Activated CD4-positive, alpha-beta memory T cell treated with anti-CD3 and anti-CD28 coated beads, Interleukin-2, amount 10 ng/mL, durations not matched to agents 7 days and 5 days (primary cell): ENCODE measurements around the gene CCDC116. TPM values are rescaled to one million over a fixed set of nuclear protein-coding genes. Genes with fewer than 3 reads are reported as not detected.
"Not testable (repeated sequence)": the region's sequence is repeated elsewhere in the genome, so short reads cannot be mapped to it uniquely, and the experiment has no call there.

Experiments
- CTCF ChIA-PET: fragments of 350-600 bp; sonication (Branson Sonifier 250); formaldehyde crosslinking; loops from one replicate; lab custom pipeline; 2021; ENCODE audit warnings: antibody characterized with exemption, inconsistent platforms; lab: Charles Lee
- POLR2A ChIA-PET: fragments of 350-600 bp; sonication (Branson Sonifier 250); formaldehyde crosslinking; loops from one replicate; lab custom pipeline; 2021; ENCODE audit warnings: antibody characterized with exemption; lab: Charles Lee
- DNase-seq: peaks from one replicate; pipeline ENCODE4 v3.0.0-alpha.2; 2020
- H3K27ac Mint-ChIP-seq: one replicate; pipeline ENCODE4 v1.8.0; 2021; ENCODE audit warnings: mild to moderate bottlenecking, mixed read lengths
- H3K27me3 Mint-ChIP-seq: one replicate; pipeline ENCODE4 v1.8.0; 2021; ENCODE audit warnings: mixed read lengths
- H3K36me3 Mint-ChIP-seq: one replicate; pipeline ENCODE4 v1.8.0; 2021; ENCODE audit warnings: low read depth, mixed read lengths
- H3K4me1 Mint-ChIP-seq: one replicate; pipeline ENCODE4 v1.8.0; 2021; ENCODE audit warnings: mixed read lengths
- H3K4me3 Mint-ChIP-seq: one replicate; pipeline ENCODE4 v1.8.0; 2021; ENCODE audit warnings: mild to moderate bottlenecking, mixed read lengths
- H3K9me3 Mint-ChIP-seq: one replicate; pipeline ENCODE4 v1.8.0; 2021; ENCODE audit warnings: mixed read lengths
- total RNA-seq, 2 experiments: library from RNA; stranded (reverse); gene quantifications; one replicate each; pipeline ENCODE4 v1.2.3, GENCODE V29; 2021

The CCDC116 gene
- total RNA-seq, 2 experiments from 2014 or later: 0.33 to 0.43 TPM

DNA sequence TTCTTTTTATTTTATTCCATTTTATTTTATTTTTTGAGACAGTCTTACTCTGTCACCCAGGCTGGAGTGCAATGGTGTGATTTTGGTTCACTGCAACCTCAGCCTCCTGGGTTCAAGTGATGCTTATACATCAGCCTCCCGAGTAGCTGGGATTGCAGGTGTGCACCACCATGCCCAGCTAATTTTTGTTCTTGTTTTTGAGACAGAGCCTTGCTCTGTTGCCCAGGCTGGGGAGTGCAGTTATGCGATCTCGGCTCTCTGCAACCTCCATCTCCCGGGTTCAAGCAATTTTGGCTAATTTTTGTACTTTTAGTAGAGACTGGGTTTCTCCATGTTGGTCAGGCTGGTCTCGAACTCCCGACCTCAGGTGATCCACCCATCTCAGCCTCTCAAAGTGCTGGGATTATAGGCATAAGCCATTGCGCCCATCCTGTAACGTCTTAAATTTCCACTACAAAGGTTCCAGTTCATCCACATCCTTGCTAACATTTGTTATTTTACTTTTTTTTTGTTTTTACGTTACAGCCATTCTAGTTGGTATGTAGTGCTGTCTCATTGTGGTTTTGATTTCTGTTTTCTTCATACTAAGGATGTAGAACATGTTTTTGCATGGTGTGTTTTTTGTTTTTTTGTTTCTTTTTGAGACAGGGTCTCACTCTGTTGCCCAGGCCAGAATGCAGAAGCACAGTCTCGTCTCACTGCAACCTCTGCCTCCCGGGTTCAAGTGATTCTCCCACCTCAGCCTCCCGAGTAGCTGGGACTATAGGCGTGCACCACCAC lies 36.0 kb upstream of the CCDC116 start:
- CTCF ChIA-PET, DNase-seq, H3K9me3 Mint-ChIP-seq, H3K27ac Mint-ChIP-seq, H3K4me3 Mint-ChIP-seq, H3K27me3 Mint-ChIP-seq, POLR2A ChIA-PET: not testable (repeated sequence)
- peaks cover 43% of the 10 kb centered on the region for H3K36me3 Mint-ChIP-seq
- peaks cover 15% of the 10 kb centered on the region for H3K4me1 Mint-ChIP-seq

GRCh38 chr22:21598302-21598701 lies 34.3 kb upstream of the CCDC116 start:
- peaks cover 18% of the 10 kb centered on the region for H3K4me1 Mint-ChIP-seq
- no peak overlapping the region for H3K4me3 Mint-ChIP-seq
- no peak overlapping the region for H3K27ac Mint-ChIP-seq
- POLR2A ChIA-PET: no interaction called here
- peaks cover 42% of the 10 kb centered on the region for H3K36me3 Mint-ChIP-seq
- no peaks in the 10 kb centered on the region for H3K9me3 Mint-ChIP-seq
- no peaks in the 10 kb centered on the region for H3K27me3 Mint-ChIP-seq
- CTCF ChIA-PET: interaction anchor here (0.7 kb wide), 1 partner anchor 8 kb away, joined by 3 read pairs; no protein-coding TSS in a partner anchor
- no peak for DNase-seq

GRCh38 chr22:21599053-21599893 lies 33.3 kb upstream of the CCDC116 start:
- ChIA-PET CTCF (no interaction called here), POLR2A (no interaction called here)
- no peak for DNase-seq
- Mint-ChIP-seq H3K9me3 (no peaks in the 10 kb centered on the region), H3K27ac (no peak overlapping the region), H3K4me1 (peaks cover 18% of the 10 kb centered on the region), H3K36me3 (peaks cover 32% of the 10 kb centered on the region), H3K27me3 (no peaks in the 10 kb centered on the region), H3K4me3 (no peak overlapping the region)

DNA sequence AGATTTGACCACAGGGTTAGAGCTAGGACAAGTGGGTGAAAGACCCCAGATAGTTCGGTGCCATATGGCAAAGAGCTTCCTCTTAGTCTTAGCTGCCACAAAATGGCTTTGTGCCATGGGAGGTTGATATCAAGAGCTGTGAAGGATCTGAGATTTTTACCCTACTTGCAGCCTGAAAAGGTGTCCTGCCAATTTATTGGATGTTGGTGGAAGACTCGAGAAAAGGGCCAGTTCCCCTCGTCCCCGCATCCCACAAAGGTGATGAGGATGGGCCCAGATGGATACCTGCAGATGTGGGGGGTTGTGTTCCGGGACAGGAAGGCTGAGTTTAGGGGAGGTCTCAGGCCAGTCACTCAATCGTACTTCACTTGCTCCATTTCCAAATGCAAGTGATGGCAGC lies 30.0 kb upstream of the CCDC116 start:
- peak overlapping the region; percentile 9 for H3K27ac Mint-ChIP-seq
- CTCF ChIA-PET: interaction anchor here (1.0 kb wide), 1 partner anchor 21 kb away, joined by 3 read pairs; no protein-coding TSS in a partner anchor
- peaks cover 30% of the 10 kb centered on the region for H3K4me1 Mint-ChIP-seq

GRCh38 chr22:21603973-21604372 lies 28.6 kb upstream of the CCDC116 start:
- no peak for DNase-seq
- no peaks in the 10 kb centered on the region for H3K9me3 Mint-ChIP-seq
- no peak overlapping the region for H3K27ac Mint-ChIP-seq
- ChIA-PET CTCF (interaction anchor here (0.7 to 3.0 kb wide), 4 partner anchors 39 to 818 kb away, joined by 3 to 8 read pairs (median 6); partner anchors contain the start of gene SDF2L1), POLR2A (no interaction called here)
- H3K27me3 Mint-ChIP-seq: no peaks in the 10 kb centered on the region
- H3K4me1 Mint-ChIP-seq: peaks cover 29% of the 10 kb centered on the region
- H3K36me3 Mint-ChIP-seq: peaks cover 14% of the 10 kb centered on the region
- H3K4me3 Mint-ChIP-seq: no peak overlapping the region

More for the DNA sequence above, 30.0 kb upstream of the CCDC116 start:
- H3K9me3 Mint-ChIP-seq: no peaks in the 10 kb centered on the region
- peaks cover 13% of the 10 kb centered on the region for H3K36me3 Mint-ChIP-seq
- POLR2A ChIA-PET: interaction anchor here (1.4 kb wide), 1 partner anchor 26 kb away, joined by 3 read pairs; no protein-coding TSS in a partner anchor
- no peaks in the 10 kb centered on the region for H3K27me3 Mint-ChIP-seq
- no peak for DNase-seq
- no peak overlapping the region for H3K4me3 Mint-ChIP-seq

- CTCF ChIA-PET: interaction anchor here (1.1 to 3.0 kb wide), 3 partner anchors 20 to 41 kb away, joined by 3 to 8 read pairs (median 3); partner anchors contain the start of gene SDF2L1
Observed at GRCh38 chr22:21605887-21606564, 26.5 kb upstream of the CCDC116 start.

DNA sequence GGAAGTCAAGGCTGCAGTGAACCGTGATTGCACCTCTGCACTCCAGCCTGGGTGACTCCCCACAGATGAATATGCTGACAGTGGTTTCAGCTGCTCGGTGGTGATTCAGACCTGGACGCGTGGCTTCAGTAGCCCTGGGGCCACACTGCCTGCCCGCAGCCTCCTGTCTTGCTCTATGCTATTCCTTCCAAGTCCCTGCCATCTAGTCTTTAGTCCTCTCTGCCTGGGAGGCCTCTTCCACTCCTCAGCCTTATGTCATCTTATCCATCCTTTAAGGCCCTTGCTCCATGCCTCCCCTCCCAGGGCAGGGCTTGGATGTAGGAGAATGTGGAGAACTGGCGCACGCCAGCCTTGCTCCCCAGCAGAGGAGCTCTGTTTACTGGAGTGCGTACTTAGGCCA lies 25.8 kb upstream of the CCDC116 start:
- CTCF ChIA-PET: interaction anchor here (1.1 kb wide), 2 partner anchors 20 to 40 kb away, joined by 3 read pairs; no protein-coding TSS in a partner anchor
- Mint-ChIP-seq H3K27ac (no peak overlapping the region), H3K36me3 (peaks cover 25% of the 10 kb centered on the region), H3K4me1 (peaks cover 25% of the 10 kb centered on the region), H3K4me3 (no peak overlapping the region), H3K27me3 (no peaks in the 10 kb centered on the region), H3K9me3 (no peaks in the 10 kb centered on the region)
- no peak for DNase-seq
- POLR2A ChIA-PET: no interaction called here

More at GRCh38 chr22:21605887-21606564, 26.5 kb upstream of the CCDC116 start:
- Mint-ChIP-seq H3K9me3 (no peaks in the 10 kb centered on the region), H3K4me3 (no peak overlapping the region), H3K27ac (no peak overlapping the region), H3K4me1 (peaks cover 25% of the 10 kb centered on the region), H3K27me3 (no peaks in the 10 kb centered on the region), H3K36me3 (peaks cover 18% of the 10 kb centered on the region)
- POLR2A ChIA-PET: no interaction called here
- DNase-seq: no peak

- POLR2A ChIA-PET: interaction anchor here (1.9 kb wide), 1 partner anchor 20 kb away, joined by 5 read pairs; no protein-coding TSS in a partner anchor
- DNase-seq, CTCF ChIA-PET, H3K27me3 Mint-ChIP-seq, H3K9me3 Mint-ChIP-seq, H3K27ac Mint-ChIP-seq, H3K4me3 Mint-ChIP-seq: not testable (repeated sequence)
- H3K4me1 Mint-ChIP-seq: peaks cover 18% of the 10 kb centered on the region
- peaks cover 36% of the 10 kb centered on the region for H3K36me3 Mint-ChIP-seq
Observed at GRCh38 chr22:21609556-21610157, 22.9 kb upstream of the CCDC116 start.

- Mint-ChIP-seq H3K4me3 (no peak overlapping the region), H3K27me3 (no peaks in the 10 kb centered on the region), H3K36me3 (peaks cover 45% of the 10 kb centered on the region), H3K9me3 (no peaks in the 10 kb centered on the region), H3K27ac (peak overlapping the region; percentile 42), H3K4me1 (peaks cover 13% of the 10 kb centered on the region)
- POLR2A ChIA-PET: interaction anchor here (0.9 to 1.9 kb wide), 2 partner anchors 18 to 40 kb away, joined by 3 to 5 read pairs; no protein-coding TSS in a partner anchor
- CTCF ChIA-PET: no interaction called here
- no peak for DNase-seq
Observed at GRCh38 chr22:21611210-21611977, 21.2 kb upstream of the CCDC116 start.

DNA sequence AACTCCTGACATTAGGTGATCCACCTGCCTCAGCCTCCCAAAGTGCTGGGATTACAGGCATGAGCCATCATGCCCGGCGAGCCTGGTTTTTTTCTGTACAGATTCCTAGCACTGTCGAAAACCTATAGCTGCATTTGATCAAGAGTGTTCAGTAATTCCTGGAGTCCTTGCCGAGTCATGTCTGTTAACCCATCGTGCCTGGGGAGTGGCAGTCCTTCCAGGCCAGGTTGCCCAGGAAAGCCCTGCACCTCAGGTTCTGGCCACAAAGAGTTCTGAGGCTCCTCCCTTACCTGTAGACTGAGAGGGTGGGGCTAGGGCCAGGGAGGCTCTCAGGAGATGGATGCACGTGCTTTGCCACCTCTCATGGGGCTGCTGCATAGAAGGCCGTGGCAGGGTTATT lies 19.7 kb upstream of the CCDC116 start:
- H3K4me3 Mint-ChIP-seq: no peak overlapping the region
- DNase-seq: no peak
- no peaks in the 10 kb centered on the region for H3K9me3 Mint-ChIP-seq
- peaks cover 5% of the 10 kb centered on the region for H3K4me1 Mint-ChIP-seq
- POLR2A ChIA-PET: interaction anchor here (1.1 kb wide), 1 partner anchor 16 kb away, joined by 5 read pairs; no protein-coding TSS in a partner anchor
- H3K27me3 Mint-ChIP-seq: no peaks in the 10 kb centered on the region
- CTCF ChIA-PET: interaction anchor here (1.0 to 1.9 kb wide), 3 partner anchors 16 to 34 kb away, joined by 3 to 6 read pairs (median 3); no protein-coding TSS in a partner anchor
- no peak overlapping the region for H3K27ac Mint-ChIP-seq
- peaks cover 41% of the 10 kb centered on the region for H3K36me3 Mint-ChIP-seq

- peaks cover 41% of the 10 kb centered on the region for H3K36me3 Mint-ChIP-seq
- no peaks in the 10 kb centered on the region for H3K9me3 Mint-ChIP-seq
- no peak for DNase-seq
- H3K27me3 Mint-ChIP-seq: no peaks in the 10 kb centered on the region
- no peak overlapping the region for H3K27ac Mint-ChIP-seq
- ChIA-PET CTCF (interaction anchor here (1.0 to 1.9 kb wide), 3 partner anchors 16 to 33 kb away, joined by 3 to 6 read pairs (median 3); no protein-coding TSS in a partner anchor), POLR2A (interaction anchor here (1.1 to 1.2 kb wide), 2 partner anchors 13 to 15 kb away, joined by 3 to 5 read pairs; no protein-coding TSS in a partner anchor)
- H3K4me3 Mint-ChIP-seq: no peak overlapping the region
- peaks cover 3% of the 10 kb centered on the region for H3K4me1 Mint-ChIP-seq
Observed at GRCh38 chr22:21613553-21614233, 18.9 kb upstream of the CCDC116 start.
